ENCODE measurements around the gene MGST2. TPM values are rescaled to one million over a fixed set of nuclear protein-coding genes. Genes with fewer than 3 reads are reported as not detected.

Gene MGST2
- polyA plus RNA-seq, 1 donor: 45.7 TPM

- no peak for DNase-seq
These were observed 22.4 kb upstream of the MGST2 start for GRCh38 chr4:139643042-139643895.

GRCh38 chr4:139645458-139645857 lies 20.2 kb upstream of the MGST2 start:
- DNase-seq: no peak

DNA sequence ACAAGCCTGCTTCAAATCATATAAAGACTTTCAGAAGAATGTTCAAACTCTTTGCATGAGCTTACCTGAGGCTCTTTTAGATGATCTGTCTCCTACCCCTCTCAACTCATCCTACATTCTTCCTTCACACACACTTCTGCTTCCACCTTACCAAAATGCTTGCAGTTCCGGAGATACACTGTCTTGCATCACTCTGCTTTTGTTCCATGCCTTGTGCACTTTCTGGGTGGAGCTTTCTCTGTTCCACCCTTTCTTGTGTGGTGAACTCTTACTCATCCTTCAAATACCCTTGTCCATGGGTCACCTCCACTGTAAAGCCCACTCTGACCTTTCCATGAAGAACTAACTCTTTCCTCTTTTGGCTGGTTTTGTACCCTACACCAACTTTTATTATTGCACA lies 18.4 kb upstream of the MGST2 start:
- no peak for DNase-seq

- no peak for DNase-seq
These were observed 17.7 kb upstream of the MGST2 start for GRCh38 chr4:139647952-139648351.

DNA sequence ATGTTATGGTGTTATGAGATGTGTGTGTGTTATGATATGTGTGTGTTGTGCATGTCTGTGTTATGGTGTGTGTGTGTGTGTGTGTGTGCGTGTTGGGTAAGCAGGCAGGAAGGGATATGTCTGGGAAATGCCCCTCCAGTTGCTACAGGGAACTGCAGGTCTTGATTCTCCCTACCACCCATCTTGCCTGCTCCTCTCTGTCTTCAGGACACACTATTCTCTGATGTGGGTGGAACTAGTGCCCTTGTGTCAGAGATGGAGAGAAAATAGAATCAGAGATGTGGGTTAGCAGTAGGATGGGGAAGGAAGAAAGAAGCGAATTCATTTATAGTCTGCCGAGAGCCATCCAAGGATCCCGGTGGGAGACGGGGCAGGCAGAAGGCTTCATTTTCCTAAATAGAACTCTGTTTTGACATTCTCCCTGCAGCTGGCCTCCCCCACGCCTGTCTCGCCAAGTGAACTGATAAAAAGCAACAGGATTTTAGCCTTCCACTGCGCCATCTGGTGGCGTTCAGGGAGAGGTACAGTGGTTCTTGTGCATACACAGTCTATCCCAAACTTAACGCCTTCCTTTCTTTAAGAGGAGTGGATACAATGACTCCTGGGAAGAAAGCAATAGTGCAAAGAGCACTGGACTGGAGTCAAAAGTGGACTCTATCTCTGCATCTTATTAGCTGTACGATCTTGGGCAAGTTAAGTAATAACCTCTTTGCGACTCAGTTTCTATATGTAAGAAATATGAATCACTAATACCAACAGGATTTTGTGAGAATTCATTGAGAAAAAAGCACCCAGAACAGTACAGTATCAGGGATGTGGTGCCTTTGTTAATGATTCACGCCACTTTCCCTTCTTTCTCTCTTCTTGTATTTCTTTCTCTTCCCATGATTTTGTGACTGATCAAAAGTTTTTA lies 14.1 kb upstream of the MGST2 start:
- peak; percentile 90 for DNase-seq

DNA sequence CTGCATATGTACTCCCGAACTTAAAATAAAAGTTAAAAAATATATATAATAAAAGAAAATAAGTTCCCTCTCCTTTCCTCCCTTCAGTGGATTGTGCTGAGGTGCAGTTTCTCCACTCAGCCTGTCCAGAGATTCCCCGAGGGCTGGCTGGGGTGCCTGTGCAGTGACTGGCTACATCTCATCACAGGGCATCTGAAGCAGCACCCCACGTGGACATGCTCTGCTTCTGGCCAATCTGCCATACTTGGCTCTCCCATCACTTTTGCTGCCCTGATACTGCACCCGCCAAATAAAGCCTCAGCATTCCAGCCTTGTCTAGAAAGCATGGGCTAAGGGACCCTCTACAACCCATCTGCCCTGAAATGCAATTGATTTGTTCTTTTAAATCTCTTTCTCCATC lies 11.1 kb upstream of the MGST2 start:
- DNase-seq: no peak

DNA sequence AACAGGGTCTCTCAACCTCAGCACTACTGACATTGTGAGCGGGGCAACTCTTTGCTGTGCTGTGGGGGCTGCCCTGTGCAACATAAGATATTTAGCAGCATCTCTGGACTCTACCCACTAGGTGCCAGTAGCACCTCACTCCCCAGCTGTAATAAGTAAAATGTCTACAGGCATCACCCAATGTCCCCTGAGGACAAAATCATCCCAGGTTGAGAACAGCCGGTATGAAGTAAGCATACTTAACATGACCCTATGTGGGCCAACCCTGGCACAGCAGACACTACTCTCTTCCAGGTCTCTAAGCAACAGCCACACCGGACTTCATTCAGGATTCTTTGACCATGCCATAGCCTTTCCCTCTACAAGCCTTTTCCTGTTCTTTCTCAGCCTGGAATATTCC lies 10.5 kb upstream of the MGST2 start:
- DNase-seq: no peak

DNA sequence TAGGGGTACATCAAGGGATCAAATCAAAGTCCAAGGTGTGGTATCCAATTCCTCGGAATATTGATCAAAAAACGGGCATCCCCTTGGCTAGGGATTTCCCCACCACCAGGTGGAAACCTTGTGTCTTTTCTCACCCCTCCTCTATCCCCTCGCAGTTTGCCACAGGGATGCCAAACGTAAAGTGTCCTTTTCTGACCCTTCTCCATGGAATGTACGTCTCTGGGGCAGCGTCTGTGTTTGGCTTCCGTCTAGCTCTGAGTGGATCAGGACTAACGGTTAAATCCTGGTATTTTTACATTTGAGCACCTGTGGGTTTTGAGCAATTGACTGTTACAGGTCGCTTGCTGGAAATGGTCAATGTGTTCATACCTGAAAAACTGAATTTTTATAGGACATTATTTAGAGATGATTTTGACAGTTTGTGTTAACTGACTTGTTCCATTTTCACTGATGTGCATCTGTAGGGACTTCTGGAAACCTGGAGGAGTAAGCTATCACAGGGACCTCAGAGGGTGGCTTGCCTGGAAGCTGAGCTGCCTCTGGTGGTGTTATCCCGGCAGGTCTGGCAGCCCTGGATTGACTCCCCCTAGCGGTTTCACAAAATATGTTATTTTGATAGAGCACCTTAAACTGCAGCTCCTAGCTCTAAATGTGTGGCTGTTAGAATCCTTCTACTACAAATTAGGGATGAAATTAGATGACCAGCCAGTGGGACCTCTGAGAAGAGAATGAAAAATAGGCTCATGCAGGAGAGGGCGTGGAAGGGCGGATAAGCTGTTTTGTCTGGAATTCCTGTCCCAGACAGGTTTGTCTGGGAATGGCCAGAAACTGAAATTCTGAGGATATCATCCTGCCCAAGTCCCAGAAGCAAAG lies 8.8 kb upstream of the MGST2 start:
- peak; percentile 55 for DNase-seq

- no peak for DNase-seq
These were observed 7.4 kb upstream of the MGST2 start for GRCh38 chr4:139658185-139658584.

- DNase-seq: no peak
These were observed 6.8 kb upstream of the MGST2 start for GRCh38 chr4:139658586-139659382.

DNA sequence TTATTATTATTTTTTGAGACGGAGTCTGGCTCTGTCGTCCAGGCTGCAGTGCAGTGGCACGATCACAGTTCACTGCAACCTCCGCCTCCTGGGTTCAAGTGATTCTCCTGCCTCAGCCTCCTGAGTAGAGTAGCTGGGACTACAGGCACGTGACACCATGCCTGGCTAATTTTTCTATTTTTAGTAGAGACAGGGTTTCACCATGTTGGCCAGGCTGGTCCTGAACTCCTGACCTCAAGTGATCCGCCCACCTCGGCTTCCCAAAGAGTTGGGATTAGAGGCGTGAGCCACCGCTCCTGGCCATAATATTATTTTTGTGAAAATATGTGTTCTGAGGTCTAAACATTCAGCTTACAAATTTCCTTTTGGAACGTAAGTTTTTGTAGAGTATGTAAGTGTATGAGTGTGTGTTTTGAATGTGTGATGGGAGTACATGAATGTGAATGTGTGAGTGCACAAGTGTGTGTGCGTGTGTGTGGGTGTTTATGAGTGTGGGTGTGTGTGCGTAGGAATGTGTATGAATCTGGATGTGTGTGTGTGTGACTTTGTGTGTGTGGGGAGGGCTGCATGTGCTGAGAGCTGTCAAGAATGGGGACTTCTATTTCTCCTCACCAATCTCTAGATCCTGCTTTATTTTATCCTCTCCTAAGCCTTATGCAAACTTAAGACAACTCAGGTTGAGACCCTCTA lies 5.7 kb upstream of the MGST2 start:
- DNase-seq: no peak

GRCh38 chr4:139660568-139661043 lies 5.0 kb upstream of the MGST2 start:
- DNase-seq: no peak

GRCh38 chr4:139663561-139664138 lies 2.0 kb upstream of the MGST2 start:
- no peak for DNase-seq

DNA sequence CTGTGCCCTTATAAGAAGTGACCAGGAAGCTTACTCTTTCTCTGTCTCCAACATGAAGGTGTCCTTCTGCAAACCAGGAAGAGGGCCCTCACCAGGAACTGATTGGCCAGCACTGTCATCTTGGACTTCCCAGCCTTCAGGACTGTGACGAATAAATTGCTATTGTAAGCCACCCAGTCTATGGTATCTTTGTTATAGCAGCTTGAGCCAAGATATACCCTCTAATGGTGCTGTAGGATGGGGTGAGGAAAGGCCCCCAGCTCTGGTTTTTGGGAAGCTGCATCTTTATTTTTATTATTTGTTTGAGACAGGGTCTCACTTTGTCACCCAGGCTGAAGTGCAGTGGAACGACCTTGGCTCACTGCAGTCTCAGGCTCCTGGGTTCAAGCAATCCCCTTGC lies 1.2 kb upstream of the MGST2 start:
- no peak for DNase-seq

GRCh38 chr4:139665079-139665689 lies 435 bp upstream of the MGST2 start:
- DNase-seq: no peak

DNA sequence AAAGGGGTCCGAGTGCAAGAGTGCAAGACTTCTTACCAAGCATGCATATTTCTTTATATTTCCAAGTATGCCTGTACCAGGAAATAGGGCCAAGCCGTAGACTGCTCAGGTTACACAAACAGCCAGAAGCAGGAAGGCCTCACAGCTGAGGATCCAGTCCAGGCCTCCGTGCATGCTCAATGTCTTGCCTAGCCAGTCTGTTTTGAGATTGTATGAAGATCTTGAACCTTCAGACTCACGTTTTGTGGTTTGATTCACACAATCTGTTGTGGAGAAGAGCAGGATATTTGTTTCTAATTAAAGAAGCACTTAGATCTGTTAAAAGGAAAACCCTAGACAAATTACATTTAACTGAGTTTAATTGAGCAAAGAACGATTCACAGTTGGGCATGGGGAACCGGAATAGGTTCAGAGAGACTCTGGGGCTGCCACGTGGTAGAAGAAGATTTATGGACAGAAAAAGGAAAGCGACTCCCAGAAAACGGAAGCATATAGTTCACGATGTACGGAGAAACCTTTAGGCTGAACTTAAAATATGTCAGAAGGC lies 1.2 kb downstream of the MGST2 start:
- DNase-seq: peak; percentile 68

GRCh38 chr4:139668036-139668435 lies 2.4 kb downstream of the MGST2 start:
- DNase-seq: no peak

DNA sequence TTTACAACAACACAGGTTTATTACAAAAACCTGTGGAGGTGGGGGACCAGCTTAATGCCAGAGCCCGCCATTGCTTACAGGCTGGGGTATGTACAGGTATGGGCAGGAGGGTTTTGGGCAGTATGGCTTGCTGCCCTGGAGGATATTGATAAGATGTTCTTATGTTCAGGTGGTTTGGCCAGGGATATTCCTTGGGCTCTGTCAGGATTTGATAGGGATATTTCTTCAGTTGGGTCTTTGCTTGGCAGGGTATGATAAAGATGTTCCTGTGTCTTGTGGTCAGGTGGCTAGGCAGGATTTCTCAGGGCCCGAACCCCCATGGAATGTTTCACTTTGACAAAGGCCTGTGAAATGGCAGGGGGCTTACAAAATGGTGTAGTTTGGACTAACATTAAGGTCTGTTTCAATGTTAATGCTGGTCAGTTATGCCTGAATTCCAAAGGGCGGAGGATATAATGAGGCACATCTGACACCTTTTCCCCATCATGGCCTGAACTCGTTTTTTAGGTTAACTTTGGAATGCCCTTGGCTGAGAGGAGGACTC lies 3.1 kb downstream of the MGST2 start:
- no peak for DNase-seq

DNA sequence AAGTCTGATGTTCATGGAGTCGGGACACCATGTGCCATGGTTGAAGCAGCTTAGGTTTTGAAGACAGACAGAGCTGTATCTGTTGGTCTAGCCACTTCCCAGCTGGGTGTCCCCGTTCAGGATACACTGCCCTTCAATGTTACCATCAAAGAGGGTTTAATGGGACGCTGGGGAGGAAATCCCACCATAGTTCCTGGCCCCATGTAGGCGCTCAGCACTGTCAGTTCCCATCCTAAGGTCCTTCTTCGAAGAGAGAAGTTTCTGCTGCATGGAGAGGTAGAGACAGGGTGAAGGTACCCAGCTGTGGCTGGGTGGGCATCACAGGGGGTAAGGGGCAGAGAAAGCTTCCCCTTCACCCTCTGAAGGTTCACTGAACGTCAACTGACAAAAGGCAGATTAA lies 3.7 kb downstream of the MGST2 start:
- no peak for DNase-seq

- DNase-seq: no peak
These were observed 4.3 kb downstream of the MGST2 start for GRCh38 chr4:139669890-139670289.

Data from hindlimb muscle (tissue), 1 donor.